GM21528 (cell line): Measurements from ENCODE around the gene RPS10.
"Not testable (repeated sequence)": the region's sequence is repeated elsewhere in the genome, so short reads cannot be mapped to it uniquely, and the experiment has no call there.

Experiments
- ATAC-seq: cut with Tn5 transposase; IDR thresholded peaks from one replicate; pipeline ENCODE4 v1.9.1; 2021; ENCODE audit warnings: mild to moderate bottlenecking, moderate library complexity; ENCODE audit not compliant: unreplicated experiment, low FRiP score

The RPS10 gene

DNA sequence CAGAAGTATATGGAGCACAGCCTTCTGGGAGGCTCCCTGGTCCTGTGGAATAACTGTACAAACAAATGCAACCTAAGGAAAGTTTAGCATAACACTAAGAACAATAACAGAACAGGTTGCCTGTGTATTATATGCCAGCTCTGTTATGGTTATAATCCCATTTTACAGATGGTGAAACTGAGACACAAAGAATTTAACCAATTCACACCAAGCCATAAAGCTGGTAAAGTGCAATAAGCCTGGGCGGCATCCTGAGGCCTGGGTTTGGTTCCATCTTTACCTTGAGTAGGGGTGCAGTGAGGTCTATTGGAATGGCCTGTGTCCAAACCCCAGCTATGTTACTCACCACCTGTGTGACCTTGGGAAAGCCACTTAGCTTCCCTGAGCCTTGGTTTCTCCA, 25.3 kb upstream of the RPS10 start:
- ATAC-seq = no peak

GRCh38 chr6:34447910-34448309, 22.0 kb upstream of the RPS10 start:
- ATAC-seq = no peak

GRCh38 chr6:34447386-34447785, 21.5 kb upstream of the RPS10 start:
- ATAC-seq = no peak

DNA sequence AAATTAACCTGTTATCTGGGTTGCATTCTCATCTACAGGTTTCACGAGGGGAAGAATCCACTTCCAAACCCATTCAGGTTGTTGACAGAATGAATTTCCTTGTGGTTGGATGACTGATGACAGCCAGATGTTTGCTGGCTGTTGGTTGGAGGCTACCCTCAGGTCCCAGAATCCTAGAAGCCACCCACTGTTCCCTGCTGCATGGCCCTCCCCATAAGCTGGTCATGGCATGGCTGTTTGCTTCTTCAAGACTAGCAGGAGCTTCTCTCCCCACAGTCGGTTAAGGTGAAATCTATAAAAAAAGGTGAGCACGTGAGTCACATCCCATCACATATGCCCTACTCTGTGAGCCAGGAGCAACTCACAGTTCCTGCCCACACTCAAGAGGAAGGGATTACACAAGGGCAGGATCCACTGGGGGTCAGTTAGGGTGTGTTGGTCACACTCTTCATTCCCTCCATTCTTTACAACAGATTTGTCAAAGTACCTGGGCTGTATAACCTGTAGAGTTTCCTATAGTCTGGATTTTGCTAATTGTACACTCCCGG, 19.5 kb upstream of the RPS10 start:
- no peak for ATAC-seq

DNA sequence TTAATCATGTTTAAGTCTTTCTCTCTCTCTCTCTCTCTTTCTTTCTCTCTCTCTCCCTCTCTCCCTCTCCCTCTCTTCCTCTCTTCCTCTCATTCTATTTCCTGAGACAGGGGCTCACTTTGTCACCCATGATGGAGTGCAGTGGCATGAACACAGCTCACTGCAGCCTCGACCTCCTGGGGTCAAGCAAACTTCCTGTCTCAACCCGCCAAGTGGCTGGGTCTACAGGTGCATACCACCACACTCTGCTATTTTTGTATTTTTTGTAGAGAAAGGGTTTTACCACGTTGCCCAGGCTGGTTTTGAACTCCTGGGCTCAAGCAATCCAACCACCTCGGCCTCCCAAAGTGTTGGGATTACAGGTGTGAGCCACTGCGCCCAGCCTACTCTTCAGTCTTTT, 15.7 kb upstream of the RPS10 start:
- no peak for ATAC-seq

DNA sequence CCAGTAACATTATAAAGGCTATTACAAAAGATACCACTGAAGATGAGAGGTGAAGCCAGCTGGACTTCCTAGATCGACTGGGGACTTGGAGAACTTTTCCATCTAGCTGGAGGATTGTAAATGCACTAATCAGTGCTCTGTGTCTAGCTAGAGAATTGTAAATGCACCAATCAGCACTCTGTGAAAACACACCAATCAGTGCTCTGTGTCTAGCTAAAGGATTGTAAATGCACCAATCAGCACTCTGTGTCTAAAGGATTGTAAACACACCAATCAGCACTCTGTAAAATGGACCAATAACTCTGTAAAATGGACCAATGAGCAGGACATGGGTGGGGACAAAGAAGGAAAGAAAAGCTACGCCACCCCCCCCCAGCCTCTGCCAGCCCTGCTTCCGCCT, 13.6 kb upstream of the RPS10 start:
- ATAC-seq = no peak

DNA sequence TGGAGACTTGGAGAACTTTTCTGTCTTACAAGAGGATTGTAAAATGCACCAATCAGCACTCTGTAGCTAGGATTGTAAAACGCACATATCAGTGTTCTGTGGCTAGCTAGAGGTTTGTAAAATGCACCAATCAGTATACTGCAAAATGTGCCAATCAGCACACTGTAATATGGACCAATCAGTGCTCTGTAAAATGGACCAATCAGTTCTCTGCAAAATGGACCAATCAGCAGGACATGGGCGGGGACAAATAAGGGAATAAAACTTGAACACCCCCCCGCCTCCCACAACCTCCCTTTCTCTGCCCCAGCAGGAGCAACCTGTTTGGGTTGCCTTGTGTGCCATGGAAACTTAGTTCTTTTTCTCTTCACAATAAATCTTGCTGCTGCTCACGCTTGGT, 12.8 kb upstream of the RPS10 start:
- no peak for ATAC-seq

- ATAC-seq = no peak
Observed at GRCh38 chr6:34437644-34437970, 11.7 kb upstream of the RPS10 start.

- ATAC-seq = no peak
Observed at GRCh38 chr6:34436803-34437643, 11.2 kb upstream of the RPS10 start.

- no peak for ATAC-seq
Observed at GRCh38 chr6:34435916-34436315, 10.0 kb upstream of the RPS10 start.

DNA sequence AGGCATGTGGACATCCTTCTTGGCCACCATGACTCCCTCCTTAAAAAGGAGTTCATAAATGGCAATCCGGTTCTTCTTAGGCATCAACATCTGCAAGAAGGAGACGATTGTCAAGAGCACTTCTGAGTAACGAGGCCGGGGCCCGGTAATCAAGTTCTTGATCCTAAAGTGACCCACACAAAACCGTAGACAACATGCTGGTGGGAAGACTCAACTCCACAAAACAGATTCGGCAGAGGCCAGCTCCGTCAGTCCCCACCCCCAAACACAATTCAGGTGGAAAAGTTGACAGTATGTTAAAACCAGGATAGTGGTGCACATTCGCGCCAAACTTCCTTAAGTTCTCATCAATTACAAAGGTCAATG, 754 bp downstream of the RPS10 start:
- no peak for ATAC-seq

DNA sequence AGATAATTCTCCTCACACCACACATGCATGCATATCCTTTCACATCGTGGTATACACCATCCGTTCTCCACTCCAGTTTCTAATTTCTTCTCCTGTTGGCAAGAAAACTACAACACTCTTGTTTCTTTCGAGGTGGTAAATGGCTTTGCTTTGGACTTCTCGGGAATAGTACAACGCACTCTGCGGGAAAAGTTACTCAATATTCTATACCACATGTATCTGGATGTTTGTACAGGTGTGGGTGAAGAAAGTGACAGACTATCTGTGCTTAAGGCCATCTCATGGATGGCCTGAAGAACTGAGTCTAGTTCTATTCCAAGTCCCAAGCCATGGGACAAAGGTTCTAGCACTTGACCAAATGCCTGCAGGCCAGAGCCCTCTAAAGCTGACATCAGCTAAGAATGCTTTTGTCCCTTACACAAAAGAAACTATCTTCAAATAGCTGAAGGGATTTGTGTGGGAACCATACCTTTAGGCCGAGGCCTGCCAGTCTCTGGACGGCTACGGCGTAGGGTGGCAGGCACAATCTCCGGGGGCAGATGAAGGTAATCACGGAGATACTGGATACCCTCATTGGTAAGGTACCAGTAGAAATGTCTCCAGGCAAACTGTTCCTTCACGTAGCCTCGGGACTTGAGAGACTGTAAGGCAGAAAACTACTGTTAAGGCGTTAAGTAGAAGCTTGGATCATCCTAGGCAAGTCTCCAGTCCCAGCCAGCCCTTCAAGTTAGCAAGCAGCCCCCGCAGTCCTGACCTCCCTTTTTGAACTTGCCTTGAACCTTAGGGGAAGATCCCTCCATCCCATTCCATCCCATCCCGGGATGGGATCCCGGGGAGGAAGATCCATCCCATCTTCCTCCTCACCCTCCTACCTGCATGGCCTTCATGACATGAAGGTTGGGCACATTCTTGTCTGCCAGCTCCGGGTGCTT, 1.4 kb downstream of the RPS10 start:
- no peak for ATAC-seq

DNA sequence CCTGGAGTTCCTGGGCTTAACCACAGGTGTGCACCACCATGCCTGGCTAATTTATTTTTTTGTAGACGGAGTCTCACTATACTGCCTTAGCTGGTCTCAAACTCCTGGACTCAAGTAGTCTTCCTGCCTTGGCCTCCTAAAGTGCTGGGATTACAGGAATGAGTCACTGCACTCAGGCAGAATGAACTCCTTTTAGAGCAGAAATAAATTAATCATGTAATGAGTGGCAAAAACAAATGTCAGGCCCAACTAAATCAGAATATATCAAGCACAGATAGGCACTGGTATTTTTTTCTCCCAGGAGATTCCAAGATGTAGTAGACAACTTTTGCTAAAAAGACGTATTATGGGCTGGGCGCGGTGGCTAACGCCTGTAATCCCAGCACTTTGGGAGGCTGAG, 2.6 kb downstream of the RPS10 start:
- ATAC-seq = no peak

DNA sequence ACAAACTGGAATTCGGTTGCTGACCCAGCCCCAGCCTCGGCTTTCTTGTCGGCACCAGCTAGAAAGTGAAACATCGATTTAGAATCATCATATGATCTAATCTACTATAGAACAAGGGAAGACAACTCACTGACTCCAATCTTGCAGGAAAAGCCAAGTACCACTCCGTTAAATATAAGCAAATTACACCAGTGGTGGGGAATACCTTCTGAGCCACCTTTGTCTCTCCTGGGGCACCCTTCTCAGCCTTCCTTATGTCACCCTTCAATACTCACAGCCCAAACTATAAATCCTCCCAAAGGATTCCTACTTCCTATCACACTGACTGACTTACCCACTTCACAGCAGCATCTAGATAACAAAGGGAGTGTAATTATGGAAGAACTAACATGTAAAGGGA, 7.5 kb downstream of the RPS10 start:
- ATAC-seq = no peak

- ATAC-seq = no peak
Observed at GRCh38 chr6:34416877-34417371, 8.9 kb downstream of the RPS10 start.

GRCh38 chr6:34414999-34415858, 10.6 kb downstream of the RPS10 start:
- no peak for ATAC-seq

GRCh38 chr6:34412643-34413214, 13.1 kb downstream of the RPS10 start:
- ATAC-seq = no peak

- ATAC-seq = no peak
Observed at GRCh38 chr6:34412016-34412415, 13.9 kb downstream of the RPS10 start.

GRCh38 chr6:34407915-34408314, 18.0 kb downstream of the RPS10 start:
- not testable (repeated sequence) for ATAC-seq

DNA sequence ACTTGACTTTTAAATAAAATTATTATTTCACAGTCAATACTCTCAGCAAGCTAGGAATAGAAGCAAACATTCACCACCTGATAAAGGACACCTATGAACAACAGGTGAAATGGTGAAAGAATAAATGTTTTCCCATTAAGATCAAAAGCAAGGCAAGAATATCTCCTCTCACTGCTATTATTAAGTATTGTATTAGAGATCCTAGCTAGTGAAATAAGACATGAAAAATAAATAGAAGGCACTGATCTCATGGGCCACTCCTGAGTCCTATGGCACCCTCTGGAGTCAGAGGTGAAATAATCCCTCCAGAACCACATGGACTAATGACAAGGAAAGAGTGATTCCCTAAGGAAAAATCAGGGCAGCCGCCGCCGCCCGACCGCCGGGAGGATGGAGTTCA, 29.4 kb downstream of the RPS10 start:
- no peak for ATAC-seq
